Cardiac fibroblast (primary cell): Measurements from ENCODE around the gene MAN1C1.

Experiments
- DNase-seq, 2 donors: peaks; one replicate each; pipeline versions ENCODE4 v3.0.0 to v3.0.0-alpha.2; 2010; ENCODE audit warnings: low read depth in 2 of 2
- H3K4me3 ChIP-seq, 2 donors: replicated peaks in 1 of 2; 1 replicate in 1 of 2; 2 replicates in 1 of 2; pipeline ENCODE4 v1.5.1; 2011; ENCODE audit warnings: low read depth in 2 of 2, low read length in 2 of 2, mild to moderate bottlenecking in 2 of 2, moderate library complexity in 1 of 2
- TF ChIP-seq, protein P1 (sequence below): IDR thresholded peaks from one replicate; pipeline ENCODE4 v1.5.1; 2011; ENCODE audit warnings: low read depth, mild to moderate bottlenecking, low read length, inconsistent platforms

Gene MAN1C1

DNA sequence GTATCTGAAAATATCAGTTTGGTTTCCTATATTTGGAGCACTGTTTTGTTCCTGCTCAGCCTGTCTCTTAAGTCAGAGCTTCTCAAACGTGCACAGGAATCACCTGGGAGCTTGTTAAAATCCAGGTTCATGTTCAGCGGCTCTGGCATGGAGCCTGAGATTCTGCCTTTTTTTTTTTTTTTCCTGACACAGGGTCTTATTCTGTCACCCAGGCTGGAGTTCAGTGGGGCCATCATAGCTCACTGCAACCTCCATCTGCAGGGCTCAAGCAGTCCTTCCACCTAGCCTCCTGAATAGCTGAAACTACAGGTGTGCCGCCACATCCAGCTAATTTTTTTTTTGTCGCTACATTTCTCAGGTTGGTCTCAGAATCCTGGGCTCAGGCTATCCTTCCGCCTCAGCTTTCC is 171.2 kb downstream of the MAN1C1 start:
- TF ChIP-seq, protein P1, sequence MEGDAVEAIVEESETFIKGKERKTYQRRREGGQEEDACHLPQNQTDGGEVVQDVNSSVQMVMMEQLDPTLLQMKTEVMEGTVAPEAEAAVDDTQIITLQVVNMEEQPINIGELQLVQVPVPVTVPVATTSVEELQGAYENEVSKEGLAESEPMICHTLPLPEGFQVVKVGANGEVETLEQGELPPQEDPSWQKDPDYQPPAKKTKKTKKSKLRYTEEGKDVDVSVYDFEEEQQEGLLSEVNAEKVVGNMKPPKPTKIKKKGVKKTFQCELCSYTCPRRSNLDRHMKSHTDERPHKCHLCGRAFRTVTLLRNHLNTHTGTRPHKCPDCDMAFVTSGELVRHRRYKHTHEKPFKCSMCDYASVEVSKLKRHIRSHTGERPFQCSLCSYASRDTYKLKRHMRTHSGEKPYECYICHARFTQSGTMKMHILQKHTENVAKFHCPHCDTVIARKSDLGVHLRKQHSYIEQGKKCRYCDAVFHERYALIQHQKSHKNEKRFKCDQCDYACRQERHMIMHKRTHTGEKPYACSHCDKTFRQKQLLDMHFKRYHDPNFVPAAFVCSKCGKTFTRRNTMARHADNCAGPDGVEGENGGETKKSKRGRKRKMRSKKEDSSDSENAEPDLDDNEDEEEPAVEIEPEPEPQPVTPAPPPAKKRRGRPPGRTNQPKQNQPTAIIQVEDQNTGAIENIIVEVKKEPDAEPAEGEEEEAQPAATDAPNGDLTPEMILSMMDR, result no peak
- DNase-seq, result no peak
- H3K4me3 ChIP-seq, result no peak overlapping the region

DNA sequence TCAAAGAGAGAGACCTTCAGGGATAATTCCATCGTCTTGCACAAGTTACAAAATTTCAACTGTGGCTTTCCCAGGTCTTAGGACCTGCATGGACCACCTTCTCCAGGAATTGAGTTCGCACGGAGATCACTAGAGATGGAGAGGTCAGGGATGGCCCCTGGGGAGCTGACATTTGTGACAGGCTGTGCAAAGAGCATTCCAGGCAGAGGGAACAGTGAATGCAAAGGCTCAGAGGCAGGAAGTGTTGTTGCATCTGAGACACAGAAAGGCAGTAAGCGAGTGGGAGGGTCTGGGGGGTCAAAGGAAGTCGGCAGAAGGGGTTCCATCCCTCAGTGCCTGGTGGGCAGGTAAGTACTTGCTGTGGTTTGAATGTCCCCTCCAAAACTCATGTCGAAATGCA is 173.9 kb downstream of the MAN1C1 start:
- no peak for DNase-seq
- TF ChIP-seq, protein P1, result no peak
- H3K4me3 ChIP-seq, result no peak overlapping the region

DNA sequence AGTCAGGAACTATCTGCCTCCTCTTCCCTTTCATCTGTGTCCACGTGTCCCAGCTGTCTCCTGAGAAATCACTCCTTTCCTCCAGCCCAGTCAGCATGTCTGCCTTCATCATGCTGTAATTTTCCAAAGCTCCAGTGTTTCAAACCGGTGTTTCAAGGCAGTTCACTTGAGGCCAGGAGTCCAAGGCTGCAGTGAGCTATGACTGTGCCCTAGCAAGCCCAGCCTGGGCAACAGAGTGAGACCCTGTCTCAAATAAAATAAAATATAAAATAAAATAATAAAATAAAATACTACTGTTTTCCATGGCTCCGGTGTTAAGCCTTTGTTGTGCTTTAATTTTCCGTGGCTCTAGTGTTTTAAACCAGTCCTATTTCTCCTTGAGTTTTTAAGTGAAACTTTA is 175.5 kb downstream of the MAN1C1 start:
- H3K4me3 ChIP-seq, result no peak overlapping the region
- TF ChIP-seq, protein P1, result no peak
- DNase-seq, result no peak

DNA sequence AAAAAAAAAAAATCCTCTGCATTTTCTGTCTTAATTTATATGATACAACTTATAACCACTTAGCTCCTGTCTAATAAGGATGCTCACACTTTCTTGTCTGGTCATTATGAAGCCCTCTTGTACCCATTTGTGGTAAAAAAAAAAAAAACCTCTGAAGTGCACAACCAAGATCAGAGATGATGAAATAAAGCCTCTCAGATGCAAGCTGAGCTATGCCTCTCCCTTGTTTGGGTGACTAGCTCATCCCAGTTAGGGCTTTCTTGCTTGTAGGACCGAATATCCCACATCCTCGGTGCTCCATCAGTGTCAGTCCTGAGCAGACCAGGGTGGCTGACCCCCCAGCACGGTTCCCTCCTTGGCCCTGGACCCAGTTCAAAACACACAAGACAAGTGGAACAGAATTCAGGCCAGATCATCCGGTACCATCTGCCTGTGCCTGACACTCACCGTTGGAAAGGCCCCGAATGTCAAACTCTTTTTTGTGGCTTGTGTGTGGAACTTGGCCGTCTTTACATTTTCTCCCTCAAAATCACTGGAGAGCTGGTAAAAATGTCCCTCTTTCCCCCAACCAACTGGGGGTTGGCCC is 177.1 kb downstream of the MAN1C1 start:
- TF ChIP-seq, protein P1, result no peak
- DNase-seq, result no peak
- H3K4me3 ChIP-seq, result no peak overlapping the region

DNA sequence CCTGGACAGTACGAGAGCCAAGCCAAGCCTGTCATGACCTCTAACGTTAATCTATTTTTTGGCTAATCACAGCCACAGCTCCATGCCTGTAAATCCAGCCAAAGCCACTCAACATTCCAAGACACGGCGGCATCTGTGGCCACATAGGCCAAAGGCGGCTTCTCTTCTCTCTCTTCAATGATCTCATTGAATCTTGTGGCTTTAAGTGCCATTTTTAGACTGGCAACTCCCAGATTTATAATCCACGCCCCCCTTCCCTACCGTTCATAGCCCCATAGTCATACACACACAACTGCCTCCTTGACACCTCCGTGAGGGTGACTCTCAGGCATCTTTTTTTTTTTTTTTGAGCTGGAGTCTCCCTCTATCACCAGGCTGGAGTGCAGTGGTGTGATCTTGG is 177.7 kb downstream of the MAN1C1 start:
- no peak overlapping the region for H3K4me3 ChIP-seq
- no peak for DNase-seq
- TF ChIP-seq, protein P1, result no peak

DNA sequence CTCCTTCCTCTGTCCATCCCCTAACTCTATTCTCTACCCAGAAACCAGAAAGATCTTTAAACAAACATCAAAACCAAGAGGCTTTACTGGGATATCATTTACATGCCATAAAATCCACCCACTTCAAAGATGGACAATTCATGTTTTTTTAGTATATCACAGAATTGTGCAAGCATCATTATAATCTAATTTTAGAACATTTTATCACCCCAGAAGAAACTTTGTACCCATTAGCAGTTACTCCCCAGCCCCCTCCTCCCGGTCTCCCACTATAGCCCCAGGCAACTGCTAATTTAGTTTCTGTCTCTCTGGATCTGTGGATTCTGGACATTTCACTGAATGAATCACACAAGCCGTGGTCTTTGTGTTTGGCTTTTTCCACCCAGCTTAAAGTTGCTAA is 178.6 kb downstream of the MAN1C1 start:
- no peak for DNase-seq
- no peak overlapping the region for H3K4me3 ChIP-seq
- TF ChIP-seq, protein P1, result no peak
